ENCODE results near the gene ITM2A.

- TF ChIP-seq CTCF (IDR thresholded peaks at IDR 0.05) (no peak), EZH2 (IDR thresholded peaks at IDR 0.05; ENCODE audit: borderline replicate concordance, insufficient read depth, low read depth, low read length, poor library complexity, severe bottlenecking) (no peak)
Measured at GRCh38 chrX:79400623-79401022, 33.5 kb upstream of the ITM2A start.
